H1 (cell line): Measurements from ENCODE around the gene SCN4A. TPM values are rescaled to one million over a fixed set of nuclear protein-coding genes. Genes with fewer than 3 reads are reported as not detected.

Experiments
- POU5F1 ChIP-seq: IDR thresholded peaks from 2 replicates; pipeline ENCODE4 v1.6.1; 2011; ENCODE audit warnings: low read depth, mild to moderate bottlenecking, low read length, moderate library complexity
- SIX5 ChIP-seq: IDR thresholded peaks from 2 replicates; pipeline ENCODE4 v1.6.1; 2011; ENCODE audit warnings: mild to moderate bottlenecking, low read depth, low read length
- polyA plus RNA-seq, 7 experiments: library from polyadenylated mRNA; depleted of rRNA in 3 of 7; stranded (reverse) in 5 of 7; unstranded in 2 of 7; fragments of >200 nt in 5 of 7; fragments of 200-250 nt in 2 of 7; gene quantifications; 1 replicate in 5 of 7; 2 replicates in 1 of 7; 4 replicates in 1 of 7; pipeline versions ENCODE4 v1.2.1 to v1.2.3, GENCODE V29; 2011 to 2013; ENCODE audit warnings: missing spikeins in 2 of 7, mixed read lengths in 2 of 7
- total RNA-seq: library from RNA; stranded (reverse); fragmentation: NEBNext Ultra II Directional; extraction: Animal tissue kit (Norgen Biotek cat#: 25700); gene quantifications from 2 replicates; pipeline ENCODE4 v1.2.1, GENCODE V29; 2021
- TF ChIP-seq, protein P1 (sequence below), 3 experiments: IDR thresholded peaks; 1 replicate in 2 of 3; 2 replicates in 1 of 3; pipeline versions ENCODE4 v1.5.1 to v1.6.1; 2011; ENCODE audit warnings: low read length in 3 of 3, mild to moderate bottlenecking in 3 of 3, inconsistent platforms in 2 of 3, low read depth in 1 of 3, moderate library complexity in 1 of 3; ENCODE audit not compliant: insufficient read depth in 1 of 3; ENCODE audit errors: control extremely low read depth in 1 of 3

The SCN4A gene
- total and polyA plus RNA-seq, 2 of the 8 experiments (the other 6 are each of a cell fraction or from before 2014, with no cell fraction given) = 5.0 to 8.5 TPM

DNA sequence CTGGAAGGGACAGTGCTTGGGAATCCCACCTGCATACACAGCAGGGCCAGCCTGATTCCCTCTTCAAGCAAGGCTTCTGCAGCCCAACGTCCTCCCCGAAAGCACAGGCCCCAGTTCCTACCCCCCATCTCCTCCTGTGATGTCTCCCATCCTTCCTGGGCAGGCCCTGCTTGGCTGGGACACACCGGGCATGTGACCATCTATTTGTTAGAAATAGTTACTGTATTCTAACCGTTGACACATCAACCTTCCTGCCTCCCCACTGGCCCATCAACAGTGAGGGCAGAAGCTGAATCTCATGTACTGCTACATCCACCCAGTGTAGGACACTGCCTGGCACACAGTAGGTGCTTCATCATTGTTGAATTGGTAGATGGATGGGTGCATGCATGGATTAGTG is 36.1 kb upstream of the SCN4A start (continued):
- no peak for TF ChIP-seq SIX5
- no peak for TF ChIP-seq POU5F1
- TF ChIP-seq, protein P1, sequence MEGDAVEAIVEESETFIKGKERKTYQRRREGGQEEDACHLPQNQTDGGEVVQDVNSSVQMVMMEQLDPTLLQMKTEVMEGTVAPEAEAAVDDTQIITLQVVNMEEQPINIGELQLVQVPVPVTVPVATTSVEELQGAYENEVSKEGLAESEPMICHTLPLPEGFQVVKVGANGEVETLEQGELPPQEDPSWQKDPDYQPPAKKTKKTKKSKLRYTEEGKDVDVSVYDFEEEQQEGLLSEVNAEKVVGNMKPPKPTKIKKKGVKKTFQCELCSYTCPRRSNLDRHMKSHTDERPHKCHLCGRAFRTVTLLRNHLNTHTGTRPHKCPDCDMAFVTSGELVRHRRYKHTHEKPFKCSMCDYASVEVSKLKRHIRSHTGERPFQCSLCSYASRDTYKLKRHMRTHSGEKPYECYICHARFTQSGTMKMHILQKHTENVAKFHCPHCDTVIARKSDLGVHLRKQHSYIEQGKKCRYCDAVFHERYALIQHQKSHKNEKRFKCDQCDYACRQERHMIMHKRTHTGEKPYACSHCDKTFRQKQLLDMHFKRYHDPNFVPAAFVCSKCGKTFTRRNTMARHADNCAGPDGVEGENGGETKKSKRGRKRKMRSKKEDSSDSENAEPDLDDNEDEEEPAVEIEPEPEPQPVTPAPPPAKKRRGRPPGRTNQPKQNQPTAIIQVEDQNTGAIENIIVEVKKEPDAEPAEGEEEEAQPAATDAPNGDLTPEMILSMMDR (IDR thresholded peaks at IDR 0.05; ENCODE audit: control extremely low read depth in 1 of 3, insufficient read depth in 1 of 3, low read depth in 1 of 3, low read length in 3 of 3) = no peak
- TF ChIP-seq, all 59 proteins: peak for 0
